ENCODE measurements around the gene SBF1. TPM values are rescaled to one million over a fixed set of nuclear protein-coding genes. Genes with fewer than 3 reads are reported as not detected.

Gene SBF1
- total and polyA plus RNA-seq, 7 donors, result 42.1 to 98.0 (median 75.3) TPM

DNA sequence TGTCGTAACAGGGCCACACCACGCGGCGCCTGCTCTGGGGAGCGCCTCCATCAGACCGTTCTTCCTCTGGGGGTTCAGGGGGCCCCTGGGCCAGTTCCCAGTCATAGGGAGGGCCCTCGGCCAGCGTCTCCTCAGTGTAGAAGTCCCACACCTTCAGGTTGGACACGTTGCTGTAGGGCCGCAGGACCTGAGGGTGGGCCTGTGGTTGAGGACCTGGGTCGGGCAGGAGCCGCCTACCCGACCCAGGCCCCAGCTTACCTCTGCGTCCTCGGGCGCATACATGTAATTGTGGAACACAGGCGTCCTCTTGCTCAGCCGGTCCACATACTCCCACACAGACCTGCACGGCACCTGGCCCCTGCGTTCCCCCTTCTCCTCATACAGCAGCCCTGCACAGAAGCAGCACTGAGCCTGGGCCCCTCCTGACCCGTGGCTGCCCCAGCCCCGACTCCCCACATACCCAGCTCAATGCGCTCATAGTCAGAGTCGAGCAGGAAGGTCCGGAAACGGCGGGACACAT, 20.2 kb downstream of the SBF1 start:
- Histone ChIP-seq H3K36me3 (ENCODE audit: insufficient read depth in 1 of 2, low read depth in 1 of 2) (peaks cover 5 to 98% of the 10 kb centered on the region in 2 donors), H3K9me3 (no peaks in the 10 kb centered on the region), H3K4me3 (no peak overlapping the region), H3K27ac (no peak overlapping the region), H3K27me3 (ENCODE audit: insufficient read depth in 3 of 3, low read length in 2 of 3) (no peaks in the 10 kb centered on the region), H3K4me1 (no peaks in the 10 kb centered on the region)
- WGBS, 3 donors, result 92 to 95% (median 93%) methylated on average over 27 of the region's 27 CpGs
- TF ChIP-seq, protein P1, sequence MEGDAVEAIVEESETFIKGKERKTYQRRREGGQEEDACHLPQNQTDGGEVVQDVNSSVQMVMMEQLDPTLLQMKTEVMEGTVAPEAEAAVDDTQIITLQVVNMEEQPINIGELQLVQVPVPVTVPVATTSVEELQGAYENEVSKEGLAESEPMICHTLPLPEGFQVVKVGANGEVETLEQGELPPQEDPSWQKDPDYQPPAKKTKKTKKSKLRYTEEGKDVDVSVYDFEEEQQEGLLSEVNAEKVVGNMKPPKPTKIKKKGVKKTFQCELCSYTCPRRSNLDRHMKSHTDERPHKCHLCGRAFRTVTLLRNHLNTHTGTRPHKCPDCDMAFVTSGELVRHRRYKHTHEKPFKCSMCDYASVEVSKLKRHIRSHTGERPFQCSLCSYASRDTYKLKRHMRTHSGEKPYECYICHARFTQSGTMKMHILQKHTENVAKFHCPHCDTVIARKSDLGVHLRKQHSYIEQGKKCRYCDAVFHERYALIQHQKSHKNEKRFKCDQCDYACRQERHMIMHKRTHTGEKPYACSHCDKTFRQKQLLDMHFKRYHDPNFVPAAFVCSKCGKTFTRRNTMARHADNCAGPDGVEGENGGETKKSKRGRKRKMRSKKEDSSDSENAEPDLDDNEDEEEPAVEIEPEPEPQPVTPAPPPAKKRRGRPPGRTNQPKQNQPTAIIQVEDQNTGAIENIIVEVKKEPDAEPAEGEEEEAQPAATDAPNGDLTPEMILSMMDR (IDR thresholded peaks at IDR 0.05), result no peak
- intact Hi-C loops (cut with DNase I), result no loop called here
- no peak for ATAC-seq
- DNase-seq, result no peak

DNA sequence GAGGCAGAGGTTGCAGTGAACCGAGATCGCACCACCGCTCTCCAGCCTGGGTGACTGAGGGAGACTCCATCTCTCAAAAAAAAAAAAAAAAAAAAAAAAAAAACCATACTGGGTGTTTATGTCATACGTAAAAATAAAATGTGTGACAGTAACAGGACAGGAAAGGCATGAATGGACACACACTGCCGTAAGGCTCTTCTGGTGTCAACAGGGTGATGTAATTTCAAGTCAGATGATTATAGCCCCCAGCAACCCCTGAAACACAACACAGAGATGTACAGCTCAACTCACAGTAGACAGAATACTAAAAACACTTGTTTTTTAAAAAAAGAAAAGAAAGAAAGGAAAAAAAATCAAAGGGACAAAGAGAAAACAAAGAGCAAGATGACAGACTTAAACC, 22.2 kb downstream of the SBF1 start:
- WGBS, 3 donors, result 79 to 82% (median 81%) methylated on average over 5 of the region's 5 CpGs
- no peaks in the 10 kb centered on the region for H3K4me1 ChIP-seq
- ATAC-seq, result peak in 1 of 4 donors; percentile 27
- H3K27ac ChIP-seq, result peak overlapping the region; percentile 1
- no peak overlapping the region for H3K4me3 ChIP-seq
- intact Hi-C loops (cut with DNase I), result no loop called here
- H3K36me3 ChIP-seq (ENCODE audit: insufficient read depth in 1 of 2, low read depth in 1 of 2), result peaks cover 10 to 94% of the 10 kb centered on the region in 2 donors
- no peak for DNase-seq
- no peaks in the 10 kb centered on the region for H3K27me3 ChIP-seq (ENCODE audit: insufficient read depth in 3 of 3, low read length in 2 of 3)
- H3K9me3 ChIP-seq, result no peaks in the 10 kb centered on the region
- TF ChIP-seq, protein P1 (IDR thresholded peaks at IDR 0.05), result no peak

DNA sequence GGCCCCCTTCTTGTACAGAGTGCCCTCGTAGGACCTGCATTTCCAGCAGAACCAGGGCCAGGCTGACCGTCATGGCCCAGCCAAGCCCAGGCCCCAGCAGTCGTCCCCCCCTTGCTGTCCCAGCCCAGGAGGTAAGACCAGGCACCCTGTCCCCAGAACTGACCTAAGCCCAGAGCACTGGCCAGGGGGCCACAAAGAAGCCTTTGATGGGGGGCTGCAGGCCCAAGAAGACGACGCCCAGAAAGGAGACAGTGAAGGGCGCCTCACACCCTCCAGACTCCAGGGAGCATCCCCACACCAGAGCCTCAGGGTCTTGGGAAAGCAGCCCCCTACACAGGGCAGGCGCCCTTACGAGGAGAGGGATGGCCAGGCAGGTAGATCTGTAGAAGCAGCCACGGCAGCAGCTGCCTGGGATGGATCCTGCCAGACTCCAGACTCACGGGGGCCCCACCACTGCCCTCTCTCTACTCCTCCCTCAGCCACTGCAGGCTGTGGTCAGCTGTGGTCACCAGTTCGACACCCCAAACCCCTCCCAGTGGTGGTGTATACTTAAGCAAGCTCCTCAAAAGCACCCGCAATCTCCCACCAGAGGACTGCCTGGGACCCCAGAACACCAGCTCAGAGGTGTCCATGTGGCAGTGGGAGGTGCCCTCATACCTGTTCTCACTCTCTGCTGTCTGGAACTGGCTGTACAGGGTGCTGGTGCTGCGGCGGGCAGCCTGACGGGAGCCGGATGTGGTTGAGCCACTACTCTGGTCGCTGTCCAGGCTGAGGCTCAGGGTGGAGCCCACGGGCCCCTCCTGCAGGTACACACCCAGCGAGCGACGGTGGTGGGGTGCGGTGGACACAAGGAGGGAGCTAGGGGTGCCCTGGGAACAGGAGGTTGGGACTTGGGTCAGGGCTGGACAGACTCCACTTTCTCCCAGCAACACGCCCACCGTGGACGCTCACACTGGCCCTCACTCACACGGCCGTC, 27.0 kb downstream of the SBF1 start:
- H3K27me3 ChIP-seq (ENCODE audit: insufficient read depth in 3 of 3, low read length in 2 of 3), result no peaks in the 10 kb centered on the region
- peak in 1 of 2 donors; percentile 15 for DNase-seq
- TF ChIP-seq, protein P1 (IDR thresholded peaks at IDR 0.05), result no peak
- peaks cover 6 to 90% of the 10 kb centered on the region in 2 donors for H3K36me3 ChIP-seq (ENCODE audit: insufficient read depth in 1 of 2, low read depth in 1 of 2)
- no peak overlapping the region for H3K27ac ChIP-seq
- no peaks in the 10 kb centered on the region for H3K9me3 ChIP-seq
- WGBS, 3 donors, result 87 to 92% (median 88%) methylated on average over 26 to 27 of the region's 27 CpGs
- intact Hi-C loops (cut with DNase I), result no loop called here
- no peaks in the 10 kb centered on the region for H3K4me1 ChIP-seq
- ATAC-seq, result peak in 1 of 4 donors; percentile 5
- no peak overlapping the region for H3K4me3 ChIP-seq

DNA sequence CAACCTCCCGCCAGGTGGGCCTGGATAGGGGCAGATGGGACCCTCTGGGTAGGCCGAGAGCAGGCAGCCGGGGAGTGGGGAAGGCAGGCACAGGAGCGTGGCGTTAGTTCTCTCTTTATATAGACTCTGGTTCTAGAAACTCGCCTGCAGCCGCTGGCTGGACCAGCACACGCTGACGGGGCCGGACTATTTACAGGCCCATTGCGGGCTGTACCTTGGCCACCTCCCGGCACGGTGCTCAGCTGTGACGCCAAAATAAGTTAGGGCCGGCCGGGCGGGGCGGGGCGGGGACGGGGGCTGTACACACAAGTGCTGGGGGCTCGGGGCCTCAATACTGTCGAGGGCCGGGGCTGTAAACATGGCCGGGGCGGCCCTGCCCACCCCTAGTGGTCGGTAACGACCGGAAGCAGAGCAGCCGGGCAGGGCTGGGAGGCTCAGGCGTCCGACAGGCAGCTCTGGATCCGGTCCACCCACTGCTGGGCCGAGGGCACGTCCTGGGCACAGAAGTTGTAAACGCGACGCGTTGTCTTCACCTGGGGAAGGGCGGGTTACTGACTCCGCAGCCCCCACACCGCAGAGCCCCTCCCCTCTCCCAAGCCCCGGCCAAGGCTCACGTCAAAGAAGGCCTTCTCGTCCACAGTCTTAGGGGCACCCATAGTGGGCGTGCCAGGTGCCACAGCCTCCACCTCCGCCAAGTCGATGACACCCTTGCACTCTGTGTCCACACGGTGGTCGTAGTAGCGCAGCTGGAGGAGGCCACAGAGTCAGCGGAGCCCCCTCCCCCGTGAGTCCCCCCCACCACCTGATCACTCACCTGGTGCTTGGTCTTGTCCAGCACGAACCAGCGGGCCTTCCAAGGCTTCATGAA, 27.9 kb downstream of the SBF1 start:
- Histone ChIP-seq H3K27ac (no peak overlapping the region), H3K27me3 (ENCODE audit: insufficient read depth in 3 of 3, low read length in 2 of 3) (no peaks in the 10 kb centered on the region), H3K36me3 (ENCODE audit: insufficient read depth in 1 of 2, low read depth in 1 of 2) (peaks cover 6 to 82% of the 10 kb centered on the region in 2 donors), H3K4me1 (no peaks in the 10 kb centered on the region), H3K9me3 (no peaks in the 10 kb centered on the region), H3K4me3 (no peak overlapping the region)
- intact Hi-C loops (cut with DNase I), result no loop called here
- WGBS, 3 donors, result 79 to 82% (median 82%) methylated on average over 53 to 54 of the region's 54 CpGs
- TF ChIP-seq, protein P1 (IDR thresholded peaks at IDR 0.05), result no peak
- DNase-seq (peak in 1 of 2 donors; percentile 17), ATAC-seq (peak in 3 of 4 donors; percentile 9 to 19 (median 10))
